Transverse colon (tissue), 3 donors: ENCODE data around the gene PNKD.

Source experiments
- CTCF ChIP-seq, 5 experiments: fragments of 200-600 bp in 3 of 5; fragments of 450-650 bp in 2 of 5; sonication (generic) in 3 of 5; IDR thresholded peaks; 1 replicate in 2 of 5; 2 replicates in 3 of 5; pipeline ENCODE4 v1.5.1; 2016 to 2017; ENCODE audit warnings: antibody characterized with exemption in 5 of 5, inconsistent platforms in 3 of 5, mild to moderate bottlenecking in 2 of 5, moderate library complexity in 1 of 5
- EP300 ChIP-seq: sonication (generic); formaldehyde crosslinking; IDR thresholded peaks from one replicate; pipeline ENCODE4 v1.6.1; 2017; ENCODE audit warnings: antibody characterized with exemption, low read depth
- POLR2A ChIP-seq: fragments of 450-650 bp; IDR thresholded peaks from one replicate; pipeline ENCODE4 v1.6.1; 2016; ENCODE audit warnings: antibody characterized with exemption, mild to moderate bottlenecking, moderate library complexity

- TF ChIP-seq POLR2A (no peak), CTCF (IDR thresholded peaks at IDR 0.05) (no peak), EP300 (no peak)
These were observed 112.5 kb downstream of the PNKD start for GRCh38 chr2:218382785-218383184.
